Heart right ventricle (tissue), 16 donors: Measurements from ENCODE around the gene TMEM204. TPM values are rescaled to one million over a fixed set of nuclear protein-coding genes. Genes with fewer than 3 reads are reported as not detected.

Source experiments
- ATAC-seq, 8 donors: fragments of 200-7000 bp; cut with Tn5 transposase; one replicate each; pipeline ENCODE4 v1.9.1; 2020; ENCODE audit warnings: mild to moderate bottlenecking in 8 of 8, moderate library complexity in 8 of 8, moderate number of reproducible peaks in 1 of 8
- DNase-seq, 2 donors: peaks; one replicate each; pipeline ENCODE4 v3.0.0-alpha.2; 2020
- H3K27ac ChIP-seq, 10 donors: fragments of 200-600 bp; sonication (generic) in 2 of 10; one replicate each; pipeline versions ENCODE4 v1.5.0 to v1.8.0; 2020 to 2022; ENCODE audit warnings: mild to moderate bottlenecking in 3 of 10
- H3K27me3 ChIP-seq, 7 donors: fragments of 200-600 bp; one replicate each; pipeline ENCODE4 v1.8.0; 2021 to 2022; ENCODE audit warnings: mild to moderate bottlenecking in 2 of 7
- H3K36me3 ChIP-seq, 9 donors: fragments of 200-600 bp; sonication (generic) in 1 of 9; one replicate each; pipeline versions ENCODE4 v1.5.0 to v1.8.0; 2020 to 2022; ENCODE audit warnings: mild to moderate bottlenecking in 2 of 9
- H3K4me1 ChIP-seq, 9 donors: fragments of 200-600 bp; sonication (generic) in 1 of 9; one replicate each; pipeline versions ENCODE4 v1.5.0 to v1.8.0; 2020 to 2022; ENCODE audit warnings: mild to moderate bottlenecking in 4 of 9
- H3K4me3 ChIP-seq, 10 donors: fragments of 200-600 bp; sonication (generic) in 2 of 10; one replicate each; pipeline versions ENCODE4 v1.5.0 to v1.8.0; 2020 to 2022; ENCODE audit warnings: mild to moderate bottlenecking in 7 of 10, moderate library complexity in 2 of 10
- H3K9me3 ChIP-seq, 11 donors: fragments of 200-600 bp in 10 of 11; sonication (generic) in 2 of 11; one replicate each; pipeline versions ENCODE4 v1.5.0 to v1.8.0; 2013 to 2022; ENCODE audit warnings: mild to moderate bottlenecking in 2 of 11, control low read depth in 1 of 11, moderate library complexity in 1 of 11
- CTCF ChIP-seq, 9 donors: fragments of 200-600 bp; sonication (generic) in 2 of 9; IDR thresholded peaks; one replicate each; pipeline versions ENCODE4 v1.5.0 to v1.8.0; 2021 to 2022; ENCODE audit warnings: antibody characterized with exemption in 9 of 9, mild to moderate bottlenecking in 5 of 9, moderate library complexity in 1 of 9
- WGBS, 2 donors: extraction: QIAGEN DNeasy Blood & Tissue Kit; methylation state at CpG; one replicate each; pipeline ENCODE4 v1.1.7; 2013; ENCODE audit warnings: inconsistent platforms in 1 of 2; 5-methylcytosine and 5-hydroxymethylcytosine counted together
- intact Hi-C, 10 donors: fragments of 100-400 bp; cut with DNase I; formaldehyde crosslinking; loops; one replicate each; pipeline versions ENCODE4 v1.11.1 to v1.14.2; 2022
- polyA plus RNA-seq, 2 donors: library from polyadenylated mRNA; stranded (reverse); fragments of 200-250 nt; gene quantifications; one replicate each; pipeline ENCODE4 v1.2.3, GENCODE V29; 2013
- total RNA-seq, 10 donors: library from RNA; stranded (reverse); fragmentation: NEBNext Ultra II Directional in 3 of 10; extraction: Animal tissue kit (Norgen Biotek cat#: 25700) in 3 of 10; gene quantifications; one replicate each; pipeline versions ENCODE4 v1.2.1 to v1.2.4, GENCODE V29; 2021 to 2023
- donor health status: Arrhythmogenic right ventricular cardiomyopathy.
- donor health status: ischemic (EF 13 %, LVEDD 7.1; RV severe dilation, severe dysfunction).
- donor health status: healthy with polysubstance abuse.
- donor health status: DM: no; HTN: yes; CAD: no.
- donor health status: DM: no; HTN: no; CAD: no.
- donor health status: ischemic (EF 25% LVEDD 6.9; RV normal size, moderate dysfunction).
- donor health status: ischemic (EF 25% LVEDD 5.7; RV mildly dilated, moderate dysfunction).
- donor health status: healthy.
- donor health status: DM: yes; HTN: yes; CAD: no.
- donor health status: Ischemic cardiomyopathy.
- donor health status: ischemic (EF 35%, LVEDD 5.7; RV mildly dilated, moderate dysfunction).
- donor health status: nonischemic (EF 11% LVEDD 7.7; RV severe dilation, severe dysfunction).
- donor health status: DM: yes; HTN: yes; CAD: no.
- donor health status: PGD.
- donor health status: ischemic (EF 29% LVEDD 5.4; RV normal size, mild dysfunction).
- donor health status: nonischemic (EF 23%, LVEDD 6.1; RV moderate dilation, normal function).

TMEM204 gene
- total and polyA plus RNA-seq, 12 donors, result 10.7 to 49.9 (median 19.8) TPM

DNA sequence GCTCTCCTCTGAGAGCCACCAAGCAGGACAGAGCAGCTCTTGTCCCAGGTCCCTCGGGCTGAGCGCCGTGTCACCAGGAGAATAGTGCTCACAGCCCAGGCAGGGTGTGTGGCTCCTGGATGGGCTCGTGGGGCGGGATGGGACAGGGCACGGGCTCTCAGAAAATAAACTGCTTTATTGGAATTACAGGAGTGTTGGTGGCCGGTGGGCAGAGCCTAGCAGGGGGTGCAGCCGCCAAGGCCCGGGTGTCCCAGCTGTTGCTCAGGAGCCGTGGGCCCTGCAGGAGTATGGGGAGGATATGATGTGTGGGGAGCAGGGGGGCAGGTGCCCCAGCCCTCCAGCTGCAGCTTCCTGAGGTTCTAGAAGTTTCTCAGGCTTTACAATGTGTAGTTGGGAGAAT lies 23.2 kb upstream of the TMEM204 start:
- DNase-seq (no peak), ATAC-seq (peak in 2 of 8 donors; percentile 14 to 16)
- H3K9me3 ChIP-seq, result peaks cover 0 to 16% (median 7%) of the 10 kb centered on the region in 11 donors
- peak overlapping the region; percentile 80 to 98 (median 89) for H3K27ac ChIP-seq
- no peaks in the 10 kb centered on the region for H3K27me3 ChIP-seq
- WGBS, 2 donors, result 69 to 73% methylated on average over 10 of the region's 10 CpGs
- peaks cover 0 to 54% (median 0%) of the 10 kb centered on the region in 9 donors for H3K36me3 ChIP-seq
- no peak for TF ChIP-seq CTCF (IDR thresholded peaks at IDR 0.05)
- H3K4me3 ChIP-seq, result no peak overlapping the region
- intact Hi-C loops, result loop anchor here in 1 of 10 donors (1.0 kb wide), 1 partner anchor 22 kb away; no protein-coding TSS in a partner anchor
- H3K4me1 ChIP-seq, result peaks cover 18 to 48% (median 27%) of the 10 kb centered on the region in 9 donors

GRCh38 chr16:1510941-1511351 lies 22.5 kb upstream of the TMEM204 start:
- DNase-seq, result no peak
- no peak for ATAC-seq
- Histone ChIP-seq H3K9me3 (peaks cover 0 to 16% (median 7%) of the 10 kb centered on the region in 11 donors), H3K27ac (peak overlapping the region in 5 of 10 donors; percentile 83 to 96 (median 89)), H3K4me3 (no peak overlapping the region), H3K4me1 (peaks cover 18 to 48% (median 27%) of the 10 kb centered on the region in 9 donors), H3K36me3 (peaks cover 0 to 48% (median 0%) of the 10 kb centered on the region in 9 donors), H3K27me3 (no peaks in the 10 kb centered on the region)
- TF ChIP-seq CTCF (IDR thresholded peaks at IDR 0.05), result no peak
- intact Hi-C loops, result loop anchor here in 1 of 10 donors (1.0 kb wide), 1 partner anchor 21 kb away; no protein-coding TSS in a partner anchor
- 92 to 95% methylated on average over 26 of the region's 26 CpGs for WGBS, 2 donors

DNA sequence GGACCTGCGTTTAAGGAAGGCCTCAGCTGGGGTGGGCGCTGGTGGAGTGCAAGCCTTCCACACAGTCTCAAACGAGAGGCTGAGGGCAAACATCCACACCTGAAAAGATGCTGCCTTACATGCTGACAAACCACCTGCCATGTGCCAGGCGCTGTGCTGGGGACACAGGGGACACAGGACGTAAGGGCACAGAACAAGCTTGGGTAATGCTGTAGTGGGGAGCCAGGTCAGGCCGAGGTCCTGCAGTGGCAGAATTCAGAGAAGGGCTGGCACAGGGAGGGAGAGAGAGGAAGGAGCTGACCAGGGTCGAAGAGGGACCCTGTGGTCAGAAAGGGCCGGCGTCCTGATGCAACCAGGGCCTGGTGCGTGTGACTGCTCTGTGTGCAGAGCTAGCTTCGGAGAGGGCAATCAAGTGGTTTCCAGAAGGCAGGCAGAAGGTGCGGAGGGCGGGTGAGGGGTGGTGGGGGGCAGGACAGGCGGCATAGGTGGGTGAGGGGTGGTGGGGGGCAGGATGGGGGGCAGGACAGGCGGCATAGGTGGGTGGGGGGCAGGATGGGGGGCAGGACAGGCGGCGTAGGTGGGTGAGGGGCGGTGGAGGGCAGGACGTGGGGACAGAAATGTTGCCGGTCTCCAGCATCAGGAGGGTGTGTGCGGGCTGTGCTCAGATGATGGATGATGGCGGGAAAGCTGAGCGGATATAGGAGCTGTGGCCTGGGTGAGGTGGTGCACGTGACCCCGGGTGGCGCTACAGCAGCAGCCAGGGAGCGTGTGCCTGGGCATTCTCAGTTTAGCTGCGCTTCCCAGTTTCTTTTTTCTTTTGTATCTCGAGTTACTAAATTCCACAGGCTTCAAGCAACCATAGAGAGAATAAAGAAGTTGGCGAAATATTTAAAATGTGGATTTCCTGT lies 21.6 kb upstream of the TMEM204 start:
- WGBS, 2 donors, result 82 to 85% methylated on average over 29 to 30 of the region's 30 CpGs
- peaks cover 0 to 38% (median 0%) of the 10 kb centered on the region in 9 donors for H3K36me3 ChIP-seq

More for the DNA sequence above, 21.6 kb upstream of the TMEM204 start:
- H3K9me3 ChIP-seq, result peaks cover 0 to 16% (median 7%) of the 10 kb centered on the region in 11 donors
- H3K27ac ChIP-seq, result peak overlapping the region in 2 of 10 donors; percentile 49 to 53
- no peak overlapping the region for H3K4me3 ChIP-seq
- no peak for DNase-seq
- intact Hi-C loops, result no loop called here
- H3K27me3 ChIP-seq, result no peaks in the 10 kb centered on the region
- H3K4me1 ChIP-seq, result peaks cover 18 to 48% (median 27%) of the 10 kb centered on the region in 9 donors
- no peak for ATAC-seq
- TF ChIP-seq CTCF (IDR thresholded peaks at IDR 0.05), result no peak
